HG02678 (cell line): ENCODE measurements around the gene PRR22.

Experiments
- ATAC-seq: cut with Tn5 transposase; IDR thresholded peaks from one replicate; pipeline ENCODE4 v1.9.1; 2021; ENCODE audit warnings: mild to moderate bottlenecking, moderate library complexity; ENCODE audit not compliant: unreplicated experiment

The PRR22 gene

DNA sequence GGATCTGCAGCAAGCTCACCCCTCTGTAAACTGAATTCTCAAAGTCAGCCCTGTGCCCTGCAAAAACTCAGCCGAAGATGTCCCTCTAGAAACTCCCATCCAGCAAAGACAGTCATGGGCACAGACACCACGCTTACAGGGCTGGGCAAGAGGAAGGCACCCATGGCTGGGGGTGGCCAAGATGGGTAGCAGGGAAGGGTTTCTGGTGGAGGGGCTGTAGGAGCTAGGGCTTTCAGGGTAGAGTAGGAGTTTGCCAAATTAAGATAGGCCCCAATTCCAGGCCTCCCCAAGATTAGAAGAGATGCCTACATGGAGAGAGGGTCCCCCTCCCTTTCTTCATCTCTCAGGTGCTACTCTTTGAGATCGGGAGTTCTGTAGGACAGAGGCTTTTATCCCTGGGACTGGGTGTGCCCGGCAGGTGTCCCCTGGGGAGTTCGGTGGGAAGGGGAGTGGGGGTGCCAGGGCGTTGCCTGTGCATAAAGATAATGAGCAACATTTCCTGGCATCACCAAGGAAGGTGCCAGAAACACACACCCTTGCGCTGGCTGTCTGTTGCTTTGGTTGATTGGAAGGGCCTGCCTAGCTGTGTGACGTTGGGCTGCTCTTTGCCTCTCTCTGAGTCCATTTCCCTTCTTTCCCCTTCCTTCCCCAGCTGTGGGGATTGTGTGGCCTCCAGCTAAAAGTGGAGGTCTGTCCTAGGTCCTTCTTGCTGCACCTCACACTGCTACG, 29.7 kb upstream of the PRR22 start:
- no peak for ATAC-seq

DNA sequence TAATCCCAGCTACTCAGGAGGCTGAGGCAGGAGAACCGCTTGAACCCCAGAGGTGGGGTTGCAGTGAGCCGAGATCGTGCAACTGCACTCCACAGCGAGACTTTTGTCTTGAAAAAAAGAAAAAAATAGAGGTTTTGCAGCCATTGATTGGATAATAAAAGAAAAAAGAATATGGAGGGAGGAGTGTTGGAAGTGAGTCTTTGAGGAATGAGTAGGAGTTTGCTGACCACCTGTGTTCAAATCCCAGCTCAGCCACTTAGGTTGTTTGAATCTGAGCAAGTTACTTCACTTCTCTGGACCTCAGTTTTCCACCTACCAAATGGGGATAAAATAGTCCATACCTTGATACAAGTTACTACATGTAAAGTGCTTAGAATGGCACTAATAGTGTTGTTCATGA, 26.6 kb upstream of the PRR22 start:
- ATAC-seq = no peak

DNA sequence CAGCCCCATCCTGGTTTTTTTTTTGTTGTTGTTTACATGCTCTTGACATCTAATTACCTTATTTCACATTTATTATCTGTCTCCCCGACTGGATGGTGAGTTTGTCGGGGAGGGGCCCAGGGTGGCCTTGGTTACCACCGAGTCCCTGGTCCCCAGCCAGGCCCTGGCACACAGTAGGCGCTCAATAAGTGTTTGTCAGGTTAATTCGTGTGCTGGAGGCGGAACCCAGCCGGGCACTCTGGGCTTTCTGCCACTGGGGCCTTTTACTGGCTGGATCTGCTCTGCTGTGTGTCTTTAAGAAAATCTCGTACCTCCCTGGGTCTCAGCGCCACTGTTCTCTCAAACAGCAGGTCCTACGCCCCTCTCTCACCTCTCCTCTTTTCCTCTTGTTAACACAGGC, 24.9 kb upstream of the PRR22 start:
- ATAC-seq = no peak

DNA sequence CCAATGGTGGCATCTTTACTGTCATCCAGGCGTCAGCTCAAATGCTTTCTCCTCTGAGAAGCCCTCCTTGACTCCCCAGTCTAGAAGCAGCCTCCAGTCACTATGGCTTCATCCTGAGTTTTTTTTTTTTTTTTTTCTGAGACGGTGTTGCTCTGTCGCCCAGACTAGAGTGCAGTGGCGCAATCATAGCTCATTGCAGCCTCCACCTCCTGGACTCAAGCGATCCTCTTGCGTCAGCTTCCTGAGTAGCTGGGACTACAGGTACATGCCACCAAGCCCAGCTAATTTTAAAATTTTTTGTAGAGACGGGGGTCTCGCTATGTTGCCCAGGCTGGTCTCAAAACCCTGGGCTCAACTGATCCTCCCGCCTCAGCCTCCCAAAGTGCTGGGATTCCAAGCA, 24.5 kb upstream of the PRR22 start:
- ATAC-seq = no peak

DNA sequence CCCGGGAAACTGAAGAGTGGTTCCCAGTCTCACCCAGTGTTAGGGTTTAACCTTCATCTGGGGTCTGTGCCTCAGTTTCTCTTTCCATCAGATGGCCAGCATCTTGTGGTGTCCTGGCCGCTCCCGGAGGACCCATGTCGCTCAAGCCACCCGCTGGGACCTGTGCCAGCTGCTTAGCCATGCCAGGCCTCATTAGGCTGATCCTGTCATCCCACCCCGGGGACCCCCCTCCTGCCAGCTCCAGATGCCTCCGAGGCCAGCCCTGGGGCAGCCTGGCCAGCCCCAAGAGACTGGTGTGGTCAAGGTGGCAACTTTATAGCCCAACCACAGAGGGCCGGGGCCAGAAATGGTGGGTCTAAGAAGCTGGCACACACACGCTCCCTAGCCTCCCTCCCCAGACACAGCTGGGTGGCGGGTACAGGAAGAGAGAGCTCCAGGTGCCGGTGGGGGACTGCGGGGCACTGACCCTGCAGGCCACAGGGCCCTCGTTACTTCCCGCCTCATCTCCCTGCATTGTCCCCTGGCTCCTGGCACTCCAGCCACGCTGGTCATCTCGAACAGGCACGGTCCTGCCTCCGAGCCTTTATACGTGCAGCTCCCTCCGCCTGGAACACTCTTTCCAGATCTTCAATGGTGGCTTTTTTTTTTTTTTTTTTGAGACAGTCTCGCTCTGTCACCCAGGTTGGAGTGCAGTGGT, 23.7 kb upstream of the PRR22 start:
- no peak for ATAC-seq

DNA sequence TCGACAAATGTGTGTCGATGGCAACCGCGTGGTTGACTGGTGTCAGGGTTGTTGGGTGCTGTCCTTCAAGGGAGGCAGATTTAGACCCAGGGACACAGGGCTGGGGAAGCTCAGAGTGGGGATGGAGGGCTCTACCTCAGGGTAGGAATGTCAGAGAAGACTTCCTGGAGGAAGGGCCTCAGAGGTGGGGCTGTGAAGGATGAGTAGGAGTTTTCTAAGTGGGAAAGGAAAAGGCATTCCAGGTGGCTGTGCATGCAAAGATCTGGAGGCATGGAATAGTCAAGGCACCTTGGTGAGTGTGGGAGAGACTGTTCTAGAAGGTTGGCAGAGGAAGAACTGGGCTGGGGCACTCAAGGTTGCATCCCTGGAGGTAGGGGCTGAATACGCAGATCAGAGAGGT, 22.4 kb upstream of the PRR22 start:
- no peak for ATAC-seq

DNA sequence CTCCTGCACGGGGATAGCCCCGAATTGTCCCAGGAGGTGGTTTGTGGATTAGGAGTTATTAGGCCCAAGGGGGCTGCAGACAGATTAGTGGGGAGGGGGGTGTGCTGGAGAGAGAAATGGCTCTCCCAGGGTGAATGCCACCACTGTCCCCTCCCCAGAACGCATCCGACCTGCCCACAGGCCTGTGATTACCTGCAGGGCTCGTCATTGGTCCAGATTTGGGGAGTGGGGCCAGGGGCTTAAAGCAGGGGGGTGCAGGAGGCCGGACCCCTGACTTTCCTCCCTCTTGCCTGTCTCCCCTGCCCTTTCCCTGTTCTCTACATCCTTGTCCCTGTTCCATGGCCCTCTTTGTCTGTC, 21.6 kb upstream of the PRR22 start:
- ATAC-seq = no peak

DNA sequence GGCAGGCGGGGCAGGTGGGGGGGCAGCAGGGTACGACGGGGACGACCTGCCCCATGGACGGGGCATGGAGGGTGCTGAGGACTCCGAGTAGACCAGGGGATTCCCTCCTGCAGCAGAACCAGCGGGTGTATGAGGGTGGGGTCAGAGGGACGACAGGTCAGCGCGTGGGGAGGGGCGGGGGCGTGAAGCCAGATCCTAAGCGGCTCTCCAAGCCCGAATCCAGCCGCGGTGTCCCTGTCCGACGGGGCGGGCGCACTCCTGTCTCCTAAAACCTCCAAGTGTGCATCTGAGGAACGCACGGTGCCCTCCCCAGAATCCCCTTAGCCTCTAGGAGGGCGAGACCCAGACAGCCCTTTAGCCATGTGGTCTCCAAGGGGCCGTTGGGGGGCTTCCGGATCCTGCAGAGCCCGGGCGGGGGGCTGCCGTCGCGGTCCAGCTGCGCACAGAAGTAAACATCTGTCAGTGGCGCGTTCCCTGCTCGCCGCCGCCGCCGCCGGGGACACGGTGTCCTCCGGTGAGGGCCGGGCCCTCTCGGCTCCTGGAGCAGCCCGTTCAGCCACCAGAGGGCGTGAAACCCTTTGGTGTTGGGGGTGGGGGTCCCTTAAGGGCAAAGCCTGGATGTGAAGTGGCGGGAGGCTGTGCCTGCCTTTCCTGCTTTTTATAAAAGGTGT, 21.1 kb upstream of the PRR22 start:
- ATAC-seq = no peak

DNA sequence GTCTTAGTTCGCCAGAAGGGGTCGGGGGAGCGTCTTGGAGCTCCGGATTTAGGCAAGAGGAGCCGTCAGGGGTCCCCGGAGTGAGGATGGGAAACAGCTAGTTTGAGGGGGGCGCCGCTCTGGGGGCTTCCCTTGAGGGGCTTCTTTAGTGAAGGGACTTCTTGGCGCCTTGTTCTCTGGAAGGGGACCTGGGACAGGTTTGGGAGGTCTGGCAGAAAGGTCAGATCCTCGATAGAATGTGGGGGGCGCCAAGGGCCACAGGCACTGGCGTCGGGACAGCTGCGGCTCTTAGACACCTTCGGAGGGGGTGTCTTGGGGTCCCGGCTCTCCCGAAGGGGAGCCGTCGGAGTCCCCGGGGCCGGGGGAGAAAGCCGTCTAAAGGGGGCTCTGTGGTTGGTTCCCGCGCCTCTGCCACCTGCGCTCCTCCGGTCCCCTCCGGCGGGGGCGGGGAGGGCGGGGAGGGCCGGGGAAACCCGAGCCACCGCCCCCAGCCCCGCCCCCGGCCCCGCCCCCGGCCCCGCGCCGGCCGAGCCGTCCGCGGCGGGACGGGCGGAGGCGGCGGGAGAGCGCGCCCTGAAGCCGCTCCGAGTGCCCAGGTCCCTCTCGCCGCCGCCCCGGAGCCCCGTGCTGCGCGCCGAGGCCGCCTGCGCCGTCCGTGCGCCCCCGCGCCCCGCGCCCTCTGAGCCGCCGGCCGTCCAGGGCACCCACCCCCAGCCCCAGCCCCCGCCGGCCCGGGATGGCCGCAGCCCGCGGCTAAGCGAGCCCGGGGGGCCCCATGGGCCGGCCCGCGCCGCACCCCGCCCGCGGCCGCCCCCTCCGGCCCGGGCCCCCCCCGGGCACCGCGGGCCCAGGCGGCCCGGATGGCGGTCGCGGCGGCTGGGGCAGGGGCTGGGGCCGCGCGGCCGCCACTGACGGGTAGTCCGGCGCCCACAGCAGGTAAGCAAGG, 20.2 kb upstream of the PRR22 start, which contains the start of gene NRTN:
TSS of gene NRTN (plus strand) at position 552 of the 946 bp plus-strand sequence. CDS start 19,099 bp downstream, outside the sequence.
- ATAC-seq = no peak

DNA sequence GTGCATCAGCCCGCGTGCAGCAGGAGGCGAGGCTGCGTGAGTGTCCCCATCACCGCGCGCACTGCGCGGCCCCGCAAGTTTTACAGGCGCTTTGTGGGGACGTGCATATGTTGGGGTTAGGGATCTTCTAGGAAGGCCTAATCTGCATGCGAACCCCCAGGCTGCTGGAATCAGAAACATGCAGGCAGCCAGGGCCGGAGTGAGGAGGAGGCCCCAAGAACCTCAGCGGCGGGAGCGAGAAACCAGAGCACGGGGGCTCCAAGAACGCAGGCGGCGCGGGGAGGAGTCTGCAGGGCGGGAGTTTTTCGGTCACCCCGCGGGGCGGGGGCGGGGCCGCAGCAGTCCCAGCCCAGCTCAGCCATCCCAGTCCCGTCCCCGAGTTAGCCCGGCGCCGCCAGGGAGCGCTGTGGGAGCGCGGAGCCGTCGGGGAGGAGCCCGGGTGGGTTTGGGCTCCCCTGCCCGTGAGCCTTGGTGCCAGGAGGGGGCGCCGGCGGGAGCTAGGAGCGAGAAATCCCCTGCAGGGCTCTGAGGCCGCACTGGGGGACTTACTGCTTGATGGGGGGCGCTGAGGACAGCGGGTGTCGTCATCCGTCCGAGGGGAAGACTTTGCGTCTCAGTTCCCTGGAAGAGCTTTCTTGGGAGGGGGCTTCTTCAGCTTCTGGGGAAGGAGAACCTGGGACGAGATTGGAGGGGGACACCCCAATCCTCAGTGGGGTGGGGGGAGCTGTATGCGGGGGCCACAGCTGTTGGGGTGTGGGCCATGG, 19.4 kb upstream of the PRR22 start:
- ATAC-seq = peak; percentile 80

DNA sequence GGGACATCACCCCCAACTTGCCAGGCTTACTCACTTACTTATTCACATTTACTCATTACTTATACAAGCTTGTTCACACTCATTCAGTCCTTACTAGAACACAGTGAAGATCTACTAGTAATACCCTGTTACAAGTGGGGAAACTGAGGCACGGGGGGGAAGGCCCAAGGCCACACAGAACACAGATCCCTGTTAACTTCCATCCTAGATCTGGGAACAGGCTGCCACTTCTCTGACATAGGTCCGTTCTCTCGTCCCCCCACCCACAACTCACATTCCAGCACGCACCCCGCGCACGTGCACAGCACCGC, 18.9 kb upstream of the PRR22 start:
- no peak for ATAC-seq

DNA sequence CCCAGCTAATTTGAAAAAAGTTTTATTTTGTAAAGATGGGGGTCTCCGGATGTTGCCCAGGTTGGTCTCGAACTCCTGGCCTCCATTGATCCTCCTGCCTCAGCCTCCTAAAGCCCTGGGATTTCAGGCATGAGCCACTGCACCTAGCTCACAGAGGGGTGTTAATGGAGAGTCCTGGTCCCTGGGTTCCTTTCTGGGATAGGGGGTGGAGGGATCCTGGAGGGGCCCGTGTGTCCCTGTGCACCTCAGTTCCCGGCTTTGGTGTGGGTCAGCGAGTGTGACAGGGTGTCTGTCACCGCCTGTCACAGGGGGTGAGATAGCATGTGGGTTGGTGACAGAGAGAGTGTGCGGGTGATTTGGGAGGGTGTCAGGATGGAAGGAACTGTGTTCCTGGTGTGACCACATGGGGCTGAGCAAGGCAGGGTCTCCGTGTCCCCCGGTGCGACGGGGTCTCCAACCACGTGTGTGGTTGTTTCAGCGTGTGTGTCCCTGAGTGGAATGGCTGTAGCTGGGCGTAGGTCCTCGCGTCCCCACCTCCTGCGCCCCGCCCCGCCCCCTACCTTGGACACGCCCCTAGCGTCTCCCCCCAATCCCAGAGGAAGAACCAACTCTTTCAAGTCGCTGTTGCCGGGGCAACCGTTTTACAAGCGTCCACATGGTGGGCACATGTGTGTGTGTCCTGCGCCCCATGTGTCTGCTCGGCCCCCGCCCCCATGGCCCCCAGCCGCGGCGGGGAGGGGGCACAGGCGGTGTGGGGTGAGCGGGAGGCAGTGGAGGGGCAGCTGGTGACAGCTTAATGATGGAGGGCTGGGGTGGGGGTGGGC, 17.5 kb upstream of the PRR22 start:
- no peak for ATAC-seq

DNA sequence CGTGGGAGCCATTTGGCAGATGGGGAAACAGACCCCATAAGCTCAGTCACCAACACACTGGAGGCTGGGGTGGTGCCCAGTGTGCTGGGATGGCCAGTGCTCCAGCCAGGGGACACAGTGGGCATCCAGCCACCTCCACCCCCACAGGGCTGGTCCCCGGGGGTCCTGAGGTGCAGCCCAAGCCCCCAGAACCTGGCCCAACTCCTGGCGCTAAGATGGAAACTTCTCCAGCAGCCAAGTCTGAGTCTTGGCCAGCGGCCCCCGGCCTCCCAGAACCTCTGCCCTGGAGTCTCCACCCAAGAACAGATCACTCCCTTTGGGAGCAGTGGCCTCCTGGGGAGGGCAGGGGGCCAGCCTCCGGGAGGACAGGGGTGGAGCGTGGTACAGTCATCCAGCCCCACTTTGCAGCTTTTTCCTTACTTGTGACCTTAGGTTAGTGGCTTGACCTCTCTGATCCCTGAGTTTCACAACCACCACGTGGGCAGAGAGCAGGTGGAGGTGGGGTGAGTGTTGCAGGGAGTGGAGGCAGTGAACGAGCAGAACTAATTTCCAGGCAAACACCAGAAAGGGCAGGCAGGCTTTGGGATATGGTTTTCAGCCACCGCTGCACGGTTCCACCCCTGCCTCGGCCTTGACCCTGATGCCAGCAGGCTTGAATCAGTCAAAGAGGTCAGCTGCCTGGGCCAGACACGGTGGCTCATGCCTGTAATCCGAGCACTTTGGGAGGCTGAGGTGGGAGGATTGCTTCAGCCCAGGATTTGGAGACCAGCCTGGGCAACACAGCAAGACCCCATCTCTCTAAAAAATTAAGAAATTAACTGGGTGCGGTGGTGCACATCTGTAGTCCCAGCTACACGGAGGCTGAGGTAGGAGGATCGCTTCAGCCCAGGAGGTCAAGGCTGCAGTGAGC, 16.1 kb upstream of the PRR22 start:
- no peak for ATAC-seq

DNA sequence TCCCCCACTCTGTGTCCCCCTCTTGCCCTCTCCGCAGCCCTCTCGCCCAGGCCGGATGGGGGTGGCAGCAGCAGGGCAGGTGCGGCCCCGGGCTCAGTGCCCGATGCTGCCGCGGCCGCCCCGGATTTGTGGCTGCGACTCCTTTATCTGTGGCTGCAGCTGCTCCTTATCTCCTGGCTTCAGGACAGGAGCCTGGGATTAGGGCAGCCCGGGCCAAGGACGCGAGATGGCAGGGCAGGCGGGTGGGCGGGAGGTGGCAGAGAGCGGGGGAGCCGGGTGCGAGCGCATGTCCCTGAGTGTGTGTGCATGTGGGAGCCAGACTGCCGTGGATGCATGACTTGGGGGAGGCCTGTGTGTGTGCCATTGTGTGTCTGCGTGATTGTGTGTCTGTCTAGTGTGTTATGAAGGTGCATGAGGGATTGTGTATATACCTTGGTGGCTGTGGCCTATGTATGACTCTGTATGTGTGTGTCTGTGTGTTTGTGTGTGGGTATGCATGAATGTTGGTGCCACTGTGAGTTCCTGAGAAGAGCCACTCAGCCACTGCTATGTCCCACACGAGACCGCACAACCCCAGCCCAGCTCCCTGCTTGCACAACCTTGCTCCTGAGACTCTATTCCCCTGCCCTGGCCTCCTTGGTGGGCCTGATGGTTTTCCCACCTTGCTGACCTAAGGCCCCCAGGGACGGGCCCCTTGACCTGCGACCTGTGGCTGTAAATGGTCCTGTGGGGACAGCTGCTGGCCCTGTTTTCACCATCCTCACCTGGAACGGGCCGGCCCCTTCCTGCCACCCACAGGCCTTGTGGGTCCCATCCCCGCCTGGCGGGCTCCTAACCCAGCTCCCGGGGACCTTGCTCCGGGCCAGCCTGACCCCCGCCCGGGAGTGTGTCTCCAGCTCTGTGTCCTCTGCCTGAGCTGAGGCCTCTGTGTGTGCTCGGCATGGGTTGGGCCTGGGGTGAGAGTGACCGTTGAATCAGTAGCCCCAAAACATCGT, 15.0 kb upstream of the PRR22 start:
- no peak for ATAC-seq

DNA sequence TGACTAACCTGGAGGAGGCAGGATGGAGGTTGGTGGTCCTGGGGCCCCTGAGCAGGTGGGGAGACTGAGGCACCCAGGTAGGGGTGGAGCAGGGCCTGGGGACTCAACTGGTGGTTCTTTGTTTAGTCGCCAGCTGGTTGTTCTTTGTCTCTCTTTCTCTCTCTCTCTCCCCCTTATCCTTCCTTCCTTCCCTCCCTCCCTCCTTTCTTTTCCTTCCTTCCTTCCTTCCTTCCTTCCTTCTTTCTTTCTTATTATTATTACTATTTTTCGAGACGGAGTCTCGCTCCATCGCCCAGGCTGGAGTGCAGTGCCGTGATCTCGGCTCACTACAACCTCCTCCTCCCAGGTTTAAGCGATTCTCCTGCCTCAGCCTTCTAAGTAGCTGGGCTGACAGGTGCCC, 13.7 kb upstream of the PRR22 start:
- ATAC-seq = no peak

DNA sequence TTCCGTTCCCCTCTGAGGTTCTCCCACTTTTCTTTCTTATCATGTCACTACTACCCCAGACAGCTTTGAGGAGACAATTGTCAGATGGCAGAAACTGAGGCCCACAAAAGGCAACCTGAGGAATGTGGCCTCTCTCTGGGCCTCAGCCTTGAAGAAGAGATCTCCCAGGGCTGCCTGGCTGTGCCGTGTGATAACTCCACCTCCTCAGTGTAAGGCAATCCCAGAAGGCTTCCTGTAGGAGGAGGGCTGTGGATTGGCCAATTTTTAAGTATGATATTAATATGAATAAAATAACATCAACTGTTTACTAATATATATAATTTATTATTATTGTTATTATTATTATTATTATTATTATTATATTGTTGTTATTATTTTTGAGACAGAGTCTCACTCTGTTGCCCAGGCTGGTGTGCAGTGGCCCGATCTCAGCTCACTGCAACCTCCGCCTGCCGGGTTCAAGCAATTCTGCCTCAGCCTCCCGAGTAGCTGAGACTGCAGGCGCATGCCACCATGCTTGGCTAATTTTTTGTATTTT, 10.9 kb upstream of the PRR22 start:
- ATAC-seq = no peak

DNA sequence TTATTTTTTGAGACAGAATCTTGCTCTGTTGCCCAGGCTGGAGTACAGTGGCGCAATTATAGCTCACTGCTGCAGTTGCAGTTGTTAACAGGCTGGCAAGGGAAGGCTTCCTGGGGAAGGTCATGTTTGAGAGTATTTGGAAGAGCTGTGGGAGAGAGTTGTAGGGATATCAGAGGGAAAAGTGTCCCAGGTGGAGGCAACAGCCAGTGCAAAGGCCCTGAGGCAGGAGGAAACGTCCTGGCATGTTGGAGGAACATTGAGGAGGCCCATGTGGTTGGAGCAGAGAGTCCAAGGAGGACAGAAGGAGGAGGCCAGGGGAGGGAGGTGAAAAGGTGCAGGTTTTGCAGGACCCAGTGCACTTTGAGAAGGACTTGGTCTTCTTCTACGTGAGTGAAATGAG, 8.6 kb upstream of the PRR22 start:
- no peak for ATAC-seq
